Central memory CD8-positive, alpha-beta T cell (primary cell): ENCODE data around the gene BRD2.
A peak's percentile ranks its signal among the peaks of the same experiment; 100 is the strongest.

Experiments used
- ATAC-seq: fragments of 150-1000 bp; cut with Tn5 transposase; replicated peaks from 2 replicates; pipeline ENCODE4 v1.10.0; 2022; ENCODE audit warnings: mild to moderate bottlenecking, moderate FRiP score, moderate number of reproducible peaks; ENCODE audit not compliant: poor library complexity, severe bottlenecking; ENCODE audit errors: extremely low read depth
- DNase-seq, 2 donors: peaks; one replicate each; pipeline ENCODE4 v3.0.0; 2021; ENCODE audit warnings: low spot score in 2 of 2
- H3K27ac Mint-ChIP-seq: one replicate; pipeline ENCODE4 v1.8.0; 2022; ENCODE audit warnings: low read depth, mild to moderate bottlenecking, moderate library complexity, mixed read lengths
- H3K27me3 Mint-ChIP-seq: one replicate; pipeline ENCODE4 v1.8.0; 2022; ENCODE audit warnings: mixed read lengths
- H3K36me3 Mint-ChIP-seq: one replicate; pipeline ENCODE4 v1.8.0; 2022; ENCODE audit warnings: mild to moderate bottlenecking, moderate library complexity, mixed read lengths; ENCODE audit not compliant: insufficient read depth
- H3K4me1 Mint-ChIP-seq: one replicate; pipeline ENCODE4 v1.8.0; 2022; ENCODE audit warnings: mixed read lengths
- H3K4me3 Mint-ChIP-seq: one replicate; pipeline ENCODE4 v1.8.0; 2022; ENCODE audit warnings: mild to moderate bottlenecking, moderate library complexity, mixed read lengths
- H3K9me3 Mint-ChIP-seq: one replicate; pipeline ENCODE4 v1.8.0; 2022; ENCODE audit warnings: mixed read lengths

Gene BRD2

DNA sequence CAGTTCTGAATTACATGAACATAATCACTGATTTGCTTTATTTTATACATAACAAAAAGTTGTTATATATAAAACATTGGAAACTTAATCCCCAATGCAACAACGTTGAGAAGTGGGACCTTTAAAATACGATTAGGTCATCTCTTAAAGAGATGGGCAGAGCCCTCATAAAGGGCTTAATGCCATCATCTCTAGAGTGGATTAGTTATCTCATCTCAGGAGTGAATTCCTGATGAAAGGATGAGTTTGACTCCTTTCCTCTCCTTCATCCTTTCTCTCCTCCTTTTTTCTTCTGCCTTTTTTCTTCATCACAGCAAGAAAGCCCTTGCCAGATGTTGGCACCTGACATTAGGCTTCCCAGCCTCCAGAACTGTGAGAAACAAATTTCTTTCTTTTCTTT, 27.1 kb downstream of the BRD2 start:
- Mint-ChIP-seq H3K4me1 (peaks cover 5% of the 10 kb centered on the region), H3K36me3 (no peaks in the 10 kb centered on the region), H3K4me3 (no peak overlapping the region), H3K9me3 (no peaks in the 10 kb centered on the region), H3K27ac (no peak overlapping the region), H3K27me3 (peaks cover 28% of the 10 kb centered on the region)
- ATAC-seq (no peak), DNase-seq (no peak)

DNA sequence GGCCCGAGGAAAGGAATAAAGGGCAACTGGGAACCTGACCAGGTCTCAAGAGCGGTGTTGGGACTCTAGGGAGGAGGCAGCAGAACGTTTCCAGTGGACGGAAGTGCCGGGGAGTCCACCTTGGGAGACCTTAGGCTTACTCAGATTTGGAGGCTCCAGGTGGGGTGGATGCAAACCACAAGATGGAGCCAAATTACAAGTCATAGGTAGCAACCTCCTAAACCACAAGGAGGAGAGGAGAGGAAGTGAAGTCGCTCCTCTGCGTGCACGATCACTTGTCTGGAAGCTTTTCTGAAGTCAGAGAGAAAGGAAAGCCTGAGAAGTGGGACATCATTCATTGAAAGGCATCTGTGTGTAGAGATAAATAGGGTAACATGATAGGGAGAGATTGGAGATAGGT, 31.7 kb downstream of the BRD2 start:
- no peak overlapping the region for H3K27ac Mint-ChIP-seq
- H3K4me3 Mint-ChIP-seq, result no peak overlapping the region
- peaks cover 28% of the 10 kb centered on the region for H3K27me3 Mint-ChIP-seq
- ATAC-seq (no peak), DNase-seq (no peak)
- no peaks in the 10 kb centered on the region for H3K36me3 Mint-ChIP-seq
- no peaks in the 10 kb centered on the region for H3K9me3 Mint-ChIP-seq
- peaks cover 6% of the 10 kb centered on the region for H3K4me1 Mint-ChIP-seq

DNA sequence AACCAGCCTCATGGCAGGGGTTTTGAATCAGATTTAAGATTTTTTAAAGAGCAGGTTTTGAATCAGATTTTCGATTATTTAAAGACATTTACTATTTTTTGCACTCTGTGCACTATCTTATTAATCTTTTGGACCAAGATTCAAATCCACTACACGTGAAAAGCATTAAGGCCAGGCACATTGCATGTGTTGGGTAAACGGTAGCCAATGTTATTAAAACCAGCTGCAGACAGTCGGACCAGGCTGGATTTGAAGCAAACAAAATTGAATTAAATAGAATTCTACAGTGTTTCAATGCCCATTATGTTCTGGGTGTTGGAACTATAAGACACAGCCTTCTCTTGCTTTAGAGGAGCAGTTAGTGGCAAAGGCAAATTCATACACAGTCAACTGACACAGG, 33.3 kb downstream of the BRD2 start:
- Mint-ChIP-seq H3K27ac (no peak overlapping the region), H3K27me3 (peaks cover 28% of the 10 kb centered on the region), H3K4me3 (no peak overlapping the region), H3K4me1 (peaks cover 6% of the 10 kb centered on the region), H3K9me3 (no peaks in the 10 kb centered on the region), H3K36me3 (no peaks in the 10 kb centered on the region)
- DNase-seq (no peak), ATAC-seq (no peak)

DNA sequence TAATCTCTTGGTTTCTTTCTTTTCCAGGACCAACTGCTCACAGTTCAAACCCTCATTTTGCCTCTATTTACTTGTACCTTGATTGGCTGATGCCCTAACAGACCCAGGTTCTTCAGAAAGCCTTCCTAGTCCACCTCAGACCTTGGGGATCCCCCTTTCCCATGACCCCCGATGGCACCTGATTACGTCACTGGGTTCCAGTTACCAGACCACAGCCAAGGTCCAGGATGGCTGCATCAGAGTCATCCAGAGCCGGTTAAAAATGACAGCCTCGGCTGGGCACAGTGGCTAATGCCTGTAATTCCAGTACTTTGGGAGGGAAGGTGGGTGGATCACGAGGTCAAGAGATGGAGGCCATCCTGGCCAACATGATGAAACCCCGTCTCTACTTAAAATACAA, 36.5 kb downstream of the BRD2 start:
- DNase-seq, result no peak
- H3K36me3 Mint-ChIP-seq, result peaks cover 1% of the 10 kb centered on the region
- H3K4me3 Mint-ChIP-seq, result no peak overlapping the region
- no peak overlapping the region for H3K27ac Mint-ChIP-seq
- H3K27me3 Mint-ChIP-seq, result peaks cover 12% of the 10 kb centered on the region
- H3K4me1 Mint-ChIP-seq, result peaks cover 31% of the 10 kb centered on the region
- no peak for ATAC-seq
- no peaks in the 10 kb centered on the region for H3K9me3 Mint-ChIP-seq

DNA sequence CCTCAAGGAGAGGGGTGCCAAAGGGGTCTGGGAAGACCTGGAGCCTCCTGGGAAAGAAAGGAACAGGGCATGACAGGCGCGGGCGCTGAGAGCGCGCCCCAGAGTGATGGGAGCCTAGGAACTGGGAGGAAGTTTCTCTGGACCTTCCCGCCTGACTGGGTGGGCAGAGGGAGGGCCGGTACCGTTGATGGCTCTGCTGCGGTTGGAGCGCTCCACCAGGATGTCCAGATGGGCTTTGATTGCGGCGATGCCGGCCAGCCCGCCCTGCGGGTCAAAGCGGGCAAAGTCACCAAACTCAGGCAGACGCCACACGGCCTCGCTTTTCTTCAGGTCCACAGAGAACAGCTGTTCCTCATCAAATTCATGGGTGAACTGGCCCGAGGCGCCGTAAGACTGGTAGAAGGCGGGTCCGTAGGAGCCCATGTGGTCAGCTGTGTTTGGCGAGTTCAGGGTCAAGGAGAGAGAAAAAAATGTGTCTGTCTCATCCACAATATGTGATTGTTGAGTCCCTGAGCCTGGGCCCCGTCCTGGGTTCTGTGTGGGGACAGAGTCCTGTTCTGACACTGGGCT, 39.5 kb downstream of the BRD2 start:
- ATAC-seq (no peak), DNase-seq (no peak)
- H3K27me3 Mint-ChIP-seq, result no peaks in the 10 kb centered on the region
- H3K9me3 Mint-ChIP-seq, result no peaks in the 10 kb centered on the region
- peaks cover 1% of the 10 kb centered on the region for H3K36me3 Mint-ChIP-seq
- peaks cover 26% of the 10 kb centered on the region for H3K4me1 Mint-ChIP-seq
- H3K4me3 Mint-ChIP-seq, result peak overlapping the region; percentile 84
- peak overlapping the region; percentile 79 for H3K27ac Mint-ChIP-seq

DNA sequence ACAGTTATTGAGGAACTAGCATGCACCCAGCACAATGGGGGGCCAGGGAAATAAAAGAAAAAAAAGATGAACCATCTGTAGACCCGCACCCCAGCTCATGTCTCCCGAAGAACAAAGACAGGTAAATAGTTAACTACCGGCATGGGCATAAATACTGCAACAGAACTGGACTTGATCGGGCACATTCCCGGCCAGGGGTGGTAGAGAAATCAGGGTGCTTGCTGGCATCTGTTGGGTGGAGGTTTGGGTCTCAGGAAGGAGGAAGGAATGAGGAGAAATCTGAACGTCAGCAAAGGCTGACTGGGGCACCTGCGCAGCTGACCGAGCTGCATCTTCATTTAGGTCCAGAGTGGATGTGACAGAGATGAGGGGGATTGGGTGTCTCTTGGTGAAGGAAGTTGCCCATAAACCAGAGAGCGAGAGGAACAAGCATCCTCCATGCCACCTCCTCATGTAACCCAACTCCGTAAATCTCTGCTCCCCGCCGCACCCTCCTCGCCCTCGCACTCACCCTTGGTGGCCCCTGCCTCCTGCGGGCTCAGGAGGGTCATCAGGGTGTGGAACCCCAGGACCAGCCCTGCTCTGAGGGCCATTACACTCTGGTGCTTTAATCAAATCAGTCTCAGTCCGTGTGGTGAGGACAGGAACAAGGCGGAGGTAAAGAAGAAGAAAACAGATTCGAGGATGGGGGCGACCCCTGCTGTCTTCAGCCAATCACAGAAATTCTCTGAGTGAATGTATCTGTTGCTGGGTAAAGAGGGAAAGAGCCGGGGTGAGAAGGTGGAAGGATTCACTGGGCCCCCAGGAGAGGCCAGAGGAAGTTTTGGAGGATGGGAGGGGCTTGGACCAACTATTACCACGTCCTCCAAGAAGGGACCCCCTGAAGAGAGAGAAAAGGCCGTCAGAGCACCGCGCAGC, 40.8 kb downstream of the BRD2 start, which contains the start of gene HLA-DOA:
TSS of gene HLA-DOA (minus strand) at position 648 of the 918 bp plus-strand sequence.
- Mint-ChIP-seq H3K27ac (peak within 1 kb of the TSS; percentile 79), H3K27me3 (no peaks in the 10 kb centered on the region), H3K9me3 (no peaks in the 10 kb centered on the region), H3K36me3 (peaks cover 1% of the 10 kb centered on the region), H3K4me1 (peaks cover 26% of the 10 kb centered on the region), H3K4me3 (peak within 1 kb of the TSS; percentile 84)
- ATAC-seq (peak; percentile 98), DNase-seq (peak; percentile 41 to 49)

DNA sequence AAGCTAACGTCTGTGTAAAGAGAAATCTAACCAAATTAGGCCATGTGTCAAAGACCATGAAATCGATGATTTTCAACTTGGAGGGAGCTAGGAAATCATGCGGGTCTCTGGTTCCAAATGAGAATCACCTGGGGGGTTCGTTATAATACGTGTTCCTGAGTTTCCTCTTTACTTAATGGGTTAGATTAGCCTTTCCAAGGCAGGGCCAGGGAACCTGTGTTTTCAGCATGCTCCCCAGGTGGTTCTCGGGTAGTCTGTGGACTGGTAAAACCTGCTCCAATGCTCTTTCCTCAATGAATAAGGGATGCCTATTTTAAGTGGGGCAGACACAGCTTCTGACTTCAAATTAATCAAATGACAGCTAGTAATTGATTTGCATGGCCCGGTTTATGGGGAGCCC, 42.0 kb downstream of the BRD2 start:
- ATAC-seq (no peak), DNase-seq (no peak)
- Mint-ChIP-seq H3K27ac (no peak overlapping the region), H3K4me1 (peaks cover 33% of the 10 kb centered on the region), H3K4me3 (no peak overlapping the region), H3K9me3 (no peaks in the 10 kb centered on the region), H3K36me3 (peaks cover 1% of the 10 kb centered on the region), H3K27me3 (no peaks in the 10 kb centered on the region)

DNA sequence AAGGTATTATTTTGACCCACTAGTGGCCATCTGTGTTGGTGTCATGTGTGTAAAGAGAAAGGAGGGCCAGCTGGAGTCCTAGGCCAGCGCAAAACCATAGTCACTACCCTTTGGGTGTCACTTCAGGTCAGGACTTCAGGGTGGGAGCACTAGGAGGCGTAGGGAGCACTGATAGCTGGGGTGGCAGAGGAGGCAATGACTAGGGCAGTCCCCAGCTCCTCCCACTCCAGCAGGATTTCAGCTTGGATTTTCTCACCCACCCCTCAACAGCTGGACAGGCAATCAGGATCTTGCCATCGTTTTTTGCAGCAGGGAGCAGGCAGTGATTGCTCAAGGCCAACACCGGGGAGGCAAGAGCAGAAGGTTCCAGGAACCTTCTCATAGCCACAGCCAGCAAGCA, 45.2 kb downstream of the BRD2 start:
- peaks cover 31% of the 10 kb centered on the region for H3K4me1 Mint-ChIP-seq
- H3K9me3 Mint-ChIP-seq, result no peaks in the 10 kb centered on the region
- H3K27me3 Mint-ChIP-seq, result no peaks in the 10 kb centered on the region
- H3K36me3 Mint-ChIP-seq, result peaks cover 1% of the 10 kb centered on the region
- no peak overlapping the region for H3K27ac Mint-ChIP-seq
- no peak for DNase-seq
- no peak for ATAC-seq
- no peak overlapping the region for H3K4me3 Mint-ChIP-seq

DNA sequence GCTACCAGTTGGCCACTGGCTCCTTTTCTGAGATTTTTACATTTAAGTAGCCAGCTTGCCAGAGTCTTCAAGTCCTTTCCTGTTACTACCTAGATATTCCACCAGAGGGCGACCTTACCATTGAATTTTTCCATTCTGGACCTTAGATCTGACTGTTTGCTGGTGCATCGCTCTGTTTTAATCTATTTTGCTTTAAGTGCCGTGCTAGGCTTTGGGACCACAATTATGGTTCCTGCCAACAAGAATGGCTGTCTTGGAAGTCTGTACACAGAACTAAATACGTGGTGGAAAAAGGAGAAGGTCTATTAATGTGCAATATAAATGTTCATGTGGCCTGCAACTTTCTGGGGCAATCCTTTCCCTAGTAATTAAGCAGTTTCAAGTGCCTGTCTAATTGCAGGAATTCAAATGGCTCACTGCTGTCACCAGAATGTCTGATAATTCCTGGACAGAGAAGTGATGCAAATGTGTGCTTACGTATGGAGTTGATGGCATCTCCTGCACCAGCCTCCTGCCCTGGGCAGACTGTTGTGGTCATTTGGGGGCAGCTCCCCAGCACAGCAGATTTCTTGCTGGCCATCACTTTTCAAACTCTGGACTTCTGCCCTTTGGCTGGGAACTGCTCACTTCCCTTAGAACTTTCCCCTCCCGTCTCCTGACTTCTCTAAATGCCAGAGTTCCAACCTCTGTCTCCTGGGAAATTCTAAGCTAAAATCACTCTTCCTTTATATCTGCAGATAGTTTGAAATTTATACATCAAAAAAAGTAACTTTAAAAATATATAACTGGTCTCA, 46.6 kb downstream of the BRD2 start:
- no peak overlapping the region for H3K4me3 Mint-ChIP-seq
- H3K4me1 Mint-ChIP-seq, result peaks cover 33% of the 10 kb centered on the region
- H3K36me3 Mint-ChIP-seq, result no peaks in the 10 kb centered on the region
- ATAC-seq (peak; percentile 66), DNase-seq (peak in 1 of 2 donors; percentile 69)
- H3K27me3 Mint-ChIP-seq, result no peaks in the 10 kb centered on the region
- H3K27ac Mint-ChIP-seq, result no peak overlapping the region
- no peaks in the 10 kb centered on the region for H3K9me3 Mint-ChIP-seq

DNA sequence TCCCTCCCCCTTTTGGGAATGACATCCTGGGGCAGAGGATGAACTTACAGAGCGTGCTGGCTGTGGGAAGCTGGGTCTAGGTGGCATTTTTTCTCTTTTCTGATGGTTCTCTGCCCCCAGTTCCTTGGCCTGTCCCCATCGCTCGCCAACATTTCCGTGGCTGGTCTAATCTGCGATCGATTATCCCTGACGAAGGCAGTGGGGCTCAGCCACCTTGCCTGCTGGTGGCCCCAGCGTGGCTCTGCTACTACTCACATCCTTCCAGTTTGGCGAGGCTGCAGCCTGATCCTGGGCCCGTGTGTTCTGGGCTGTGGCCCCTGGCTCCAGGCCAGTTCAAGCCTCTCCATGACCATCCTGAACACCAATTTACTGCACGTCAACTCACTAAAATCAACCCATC, 47.4 kb downstream of the BRD2 start:
- H3K4me3 Mint-ChIP-seq, result no peak overlapping the region
- no peak for ATAC-seq
- H3K27me3 Mint-ChIP-seq, result no peaks in the 10 kb centered on the region
- no peaks in the 10 kb centered on the region for H3K9me3 Mint-ChIP-seq
- no peak overlapping the region for H3K27ac Mint-ChIP-seq
- no peaks in the 10 kb centered on the region for H3K36me3 Mint-ChIP-seq
- no peak for DNase-seq
- peaks cover 33% of the 10 kb centered on the region for H3K4me1 Mint-ChIP-seq

DNA sequence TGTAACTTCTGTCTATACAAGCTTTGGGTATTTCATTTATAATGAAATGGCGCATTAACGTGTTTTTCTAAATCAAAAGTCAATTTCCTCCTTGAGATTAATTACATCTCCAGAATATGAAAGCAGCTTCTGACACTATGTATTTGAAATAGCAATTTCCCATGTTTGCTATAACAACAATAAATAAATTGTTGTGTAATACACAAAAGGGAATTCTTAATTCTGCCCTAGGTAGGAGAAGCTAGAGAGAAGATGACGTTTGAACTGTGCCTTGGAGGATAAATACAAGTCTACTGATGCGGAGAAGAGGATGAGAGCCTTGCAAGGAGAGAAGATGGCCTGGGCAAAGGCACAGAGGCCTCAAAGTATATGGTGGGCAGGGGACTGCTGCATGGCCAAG, 48.6 kb downstream of the BRD2 start:
- DNase-seq, result no peak
- no peak overlapping the region for H3K4me3 Mint-ChIP-seq
- H3K27ac Mint-ChIP-seq, result peak overlapping the region; percentile 76
- peaks cover 33% of the 10 kb centered on the region for H3K4me1 Mint-ChIP-seq
- H3K27me3 Mint-ChIP-seq, result no peaks in the 10 kb centered on the region
- no peak for ATAC-seq
- no peaks in the 10 kb centered on the region for H3K9me3 Mint-ChIP-seq
- H3K36me3 Mint-ChIP-seq, result no peaks in the 10 kb centered on the region

DNA sequence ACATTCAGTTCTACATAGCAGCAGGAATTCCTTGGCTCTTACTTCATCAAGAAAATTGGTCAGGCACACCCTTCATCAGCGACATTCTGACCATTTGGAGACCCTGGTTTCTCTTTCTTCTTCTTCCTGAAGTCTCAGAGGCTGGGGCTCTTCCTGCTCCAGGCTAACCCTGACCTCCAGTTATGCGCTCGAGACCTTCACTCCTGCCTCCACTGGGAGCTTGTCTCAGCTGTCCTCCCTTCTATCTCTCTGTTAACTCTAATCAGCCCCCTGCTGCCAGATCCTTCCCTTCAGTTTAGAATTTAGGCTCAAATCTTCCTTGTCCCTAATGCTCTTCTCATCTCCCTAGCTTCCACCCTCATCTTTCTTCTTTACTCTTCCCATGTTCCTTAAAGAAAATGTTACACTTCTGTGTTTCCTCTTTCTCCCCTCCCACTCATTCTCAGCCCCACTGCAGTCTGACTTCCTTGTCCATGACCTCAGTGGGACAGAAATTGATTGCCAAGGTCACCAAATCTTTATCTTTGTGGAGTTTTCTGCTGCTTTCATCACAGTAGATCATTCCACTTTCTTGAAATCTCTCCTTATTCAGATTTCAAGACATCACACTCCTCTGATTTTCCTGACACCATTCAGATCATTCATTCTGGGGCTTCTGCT, 49.4 kb downstream of the BRD2 start:
- Mint-ChIP-seq H3K4me1 (peaks cover 33% of the 10 kb centered on the region), H3K9me3 (no peaks in the 10 kb centered on the region), H3K27me3 (no peaks in the 10 kb centered on the region), H3K36me3 (no peaks in the 10 kb centered on the region), H3K4me3 (peak overlapping the region; percentile 63), H3K27ac (peak overlapping the region; percentile 76)
- DNase-seq, result no peak
- ATAC-seq, result no peak
